ENCODE results near the gene TSPAN14. TPM values are rescaled to one million over a fixed set of nuclear protein-coding genes. Genes with fewer than 3 reads are reported as not detected.
"Not testable (repeated sequence)": the region's sequence is repeated elsewhere in the genome, so short reads cannot be mapped to it uniquely, and the experiment has no call there.

TSPAN14 gene
- total and polyA plus RNA-seq, 4 donors, result 19.9 to 36.8 (median 27.3) TPM

GRCh38 chr10:80477813-80478212, 23.7 kb downstream of the TSPAN14 start (continued):
- TF ChIP-seq CTCF (IDR thresholded peaks at IDR 0.05; ENCODE audit: low read depth, low read length, missing input control) (no peak), GABPA (IDR thresholded peaks at IDR 0.05 in 1 of 2, conservative IDR thresholded peaks at IDR 0.05 in 1 of 2) (no peak)

- H3K9ac ChIP-seq (ENCODE audit: low read depth in 1 of 2, low read length in 2 of 2); DNase-seq (ENCODE audit: low spot score); H3K27ac ChIP-seq (ENCODE audit: low read depth in 1 of 2, low read length in 2 of 2); H3K9me3 ChIP-seq (ENCODE audit: control insufficient read depth in 4 of 4, low read length in 3 of 4); H3K27me3 ChIP-seq (ENCODE audit: control insufficient read depth in 4 of 4, insufficient read depth in 4 of 4, low read length in 3 of 4); H3K36me3 ChIP-seq (ENCODE audit: control insufficient read depth in 4 of 4, insufficient read depth in 3 of 4, low read depth in 1 of 4, low read length in 3 of 4); H3K4me3 ChIP-seq (ENCODE audit: low read depth in 1 of 3, low read length in 3 of 3): not testable (repeated sequence)
- 93% methylated on average over 6 of the region's 6 CpGs for WGBS
- peaks cover 2 to 11% (median 4%) of the 10 kb centered on the region in 4 donors for H3K4me1 ChIP-seq (ENCODE audit: control insufficient read depth in 4 of 4, insufficient read depth in 4 of 4, low read length in 3 of 4)
Measured at GRCh38 chr10:80480373-80480772, 26.3 kb downstream of the TSPAN14 start.

- no peak overlapping the region for H3K27ac ChIP-seq (ENCODE audit: low read depth in 1 of 2, low read length in 2 of 2)
- H3K4me3 ChIP-seq (ENCODE audit: low read depth in 1 of 3, low read length in 3 of 3), result no peak overlapping the region
- H3K36me3 ChIP-seq (ENCODE audit: control insufficient read depth in 4 of 4, insufficient read depth in 3 of 4, low read depth in 1 of 4, low read length in 3 of 4), result peaks cover 0 to 3% (median 0%) of the 10 kb centered on the region in 4 donors
- 95% methylated on average over 5 of the region's 5 CpGs for WGBS
- H3K27me3 ChIP-seq (ENCODE audit: control insufficient read depth in 4 of 4, insufficient read depth in 4 of 4, low read length in 3 of 4), result no peaks in the 10 kb centered on the region
- TF ChIP-seq YY1 (IDR thresholded peaks at IDR 0.05) (no peak), RXRA (IDR thresholded peaks at IDR 0.05) (no peak), FOXA2 (IDR thresholded peaks at IDR 0.05) (no peak), SP1 (IDR thresholded peaks at IDR 0.05) (no peak), HNF4G (IDR thresholded peaks at IDR 0.05) (no peak), ATF3 (IDR thresholded peaks at IDR 0.05) (no peak), RAD21 (IDR thresholded peaks at IDR 0.05) (no peak), CTCF (IDR thresholded peaks at IDR 0.05; ENCODE audit: low read depth, low read length, missing input control) (no peak), EGR1 (IDR thresholded peaks at IDR 0.05; ENCODE audit: low read depth in 2 of 2) (no peak), MAX (IDR thresholded peaks at IDR 0.05) (no peak), NR2F2 (IDR thresholded peaks at IDR 0.05) (no peak)
- TF ChIP-seq, protein P1, sequence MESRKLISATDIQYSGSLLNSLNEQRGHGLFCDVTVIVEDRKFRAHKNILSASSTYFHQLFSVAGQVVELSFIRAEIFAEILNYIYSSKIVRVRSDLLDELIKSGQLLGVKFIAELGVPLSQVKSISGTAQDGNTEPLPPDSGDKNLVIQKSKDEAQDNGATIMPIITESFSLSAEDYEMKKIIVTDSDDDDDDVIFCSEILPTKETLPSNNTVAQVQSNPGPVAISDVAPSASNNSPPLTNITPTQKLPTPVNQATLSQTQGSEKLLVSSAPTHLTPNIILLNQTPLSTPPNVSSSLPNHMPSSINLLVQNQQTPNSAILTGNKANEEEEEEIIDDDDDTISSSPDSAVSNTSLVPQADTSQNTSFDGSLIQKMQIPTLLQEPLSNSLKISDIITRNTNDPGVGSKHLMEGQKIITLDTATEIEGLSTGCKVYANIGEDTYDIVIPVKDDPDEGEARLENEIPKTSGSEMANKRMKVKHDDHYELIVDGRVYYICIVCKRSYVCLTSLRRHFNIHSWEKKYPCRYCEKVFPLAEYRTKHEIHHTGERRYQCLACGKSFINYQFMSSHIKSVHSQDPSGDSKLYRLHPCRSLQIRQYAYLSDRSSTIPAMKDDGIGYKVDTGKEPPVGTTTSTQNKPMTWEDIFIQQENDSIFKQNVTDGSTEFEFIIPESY (IDR thresholded peaks at IDR 0.05), result no peak
- TF ChIP-seq, protein P2, sequence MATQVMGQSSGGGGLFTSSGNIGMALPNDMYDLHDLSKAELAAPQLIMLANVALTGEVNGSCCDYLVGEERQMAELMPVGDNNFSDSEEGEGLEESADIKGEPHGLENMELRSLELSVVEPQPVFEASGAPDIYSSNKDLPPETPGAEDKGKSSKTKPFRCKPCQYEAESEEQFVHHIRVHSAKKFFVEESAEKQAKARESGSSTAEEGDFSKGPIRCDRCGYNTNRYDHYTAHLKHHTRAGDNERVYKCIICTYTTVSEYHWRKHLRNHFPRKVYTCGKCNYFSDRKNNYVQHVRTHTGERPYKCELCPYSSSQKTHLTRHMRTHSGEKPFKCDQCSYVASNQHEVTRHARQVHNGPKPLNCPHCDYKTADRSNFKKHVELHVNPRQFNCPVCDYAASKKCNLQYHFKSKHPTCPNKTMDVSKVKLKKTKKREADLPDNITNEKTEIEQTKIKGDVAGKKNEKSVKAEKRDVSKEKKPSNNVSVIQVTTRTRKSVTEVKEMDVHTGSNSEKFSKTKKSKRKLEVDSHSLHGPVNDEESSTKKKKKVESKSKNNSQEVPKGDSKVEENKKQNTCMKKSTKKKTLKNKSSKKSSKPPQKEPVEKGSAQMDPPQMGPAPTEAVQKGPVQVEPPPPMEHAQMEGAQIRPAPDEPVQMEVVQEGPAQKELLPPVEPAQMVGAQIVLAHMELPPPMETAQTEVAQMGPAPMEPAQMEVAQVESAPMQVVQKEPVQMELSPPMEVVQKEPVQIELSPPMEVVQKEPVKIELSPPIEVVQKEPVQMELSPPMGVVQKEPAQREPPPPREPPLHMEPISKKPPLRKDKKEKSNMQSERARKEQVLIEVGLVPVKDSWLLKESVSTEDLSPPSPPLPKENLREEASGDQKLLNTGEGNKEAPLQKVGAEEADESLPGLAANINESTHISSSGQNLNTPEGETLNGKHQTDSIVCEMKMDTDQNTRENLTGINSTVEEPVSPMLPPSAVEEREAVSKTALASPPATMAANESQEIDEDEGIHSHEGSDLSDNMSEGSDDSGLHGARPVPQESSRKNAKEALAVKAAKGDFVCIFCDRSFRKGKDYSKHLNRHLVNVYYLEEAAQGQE (IDR thresholded peaks at IDR 0.05), result no peak
- H3K9me3 ChIP-seq (ENCODE audit: control insufficient read depth in 4 of 4, low read length in 3 of 4), result no peaks in the 10 kb centered on the region
- DNase-seq (ENCODE audit: low spot score), result no peak
- H3K4me1 ChIP-seq (ENCODE audit: control insufficient read depth in 4 of 4, insufficient read depth in 4 of 4, low read length in 3 of 4), result peaks cover 2 to 11% (median 6%) of the 10 kb centered on the region in 4 donors
- H3K9ac ChIP-seq (ENCODE audit: low read depth in 1 of 2, low read length in 2 of 2), result no peak overlapping the region
Measured at GRCh38 chr10:80480852-80481251, 26.7 kb downstream of the TSPAN14 start.
